ENCODE data around the gene TMEM52. TPM values are rescaled to one million over a fixed set of nuclear protein-coding genes. Genes with fewer than 3 reads are reported as not detected.

Gene TMEM52
- total RNA-seq, 1 donor from 2014 or later, result not detected

DNA sequence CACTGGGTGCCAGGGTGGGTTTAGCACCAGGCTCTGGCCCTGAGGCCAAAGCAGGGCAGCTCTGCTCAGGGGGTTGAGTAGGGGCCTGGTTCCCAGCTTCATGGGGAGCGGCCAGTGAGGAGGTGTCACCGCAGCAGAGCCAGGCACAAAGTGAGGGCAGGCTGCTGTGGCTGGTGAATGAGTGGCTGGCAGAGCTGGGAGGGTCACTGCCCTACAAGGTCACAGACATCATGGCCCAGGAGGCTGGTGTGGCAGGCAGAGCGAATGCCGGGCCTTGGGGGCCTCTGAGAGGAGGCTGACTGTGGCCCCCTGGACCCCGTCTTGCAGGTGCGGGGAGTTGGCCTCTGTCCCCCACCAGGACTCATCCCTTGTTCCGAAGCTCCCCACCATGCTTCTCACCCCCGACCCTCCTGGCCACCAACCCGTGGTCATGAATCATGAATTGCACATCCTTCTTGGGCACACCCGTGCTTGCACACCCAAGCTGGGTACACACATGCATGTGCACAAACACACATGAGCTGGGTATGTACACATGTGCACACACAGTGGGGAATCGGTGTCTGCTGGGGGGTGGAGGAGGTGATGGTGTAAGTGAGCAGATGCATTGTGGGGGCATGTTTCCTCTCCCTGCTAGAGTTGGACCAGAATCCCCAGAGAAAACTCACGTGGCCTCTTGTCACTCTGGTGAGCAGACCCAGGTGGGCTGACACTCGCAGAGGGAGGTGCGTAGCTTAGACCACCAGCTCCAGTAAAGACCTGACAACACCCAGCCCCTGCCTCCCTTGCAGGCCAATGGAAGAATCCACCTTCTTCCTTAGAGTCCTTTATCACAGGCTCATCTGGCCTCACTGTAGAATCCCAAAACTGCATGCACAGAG is 23.4 kb downstream of the TMEM52 start:
- Mint-ChIP-seq H3K4me1 (ENCODE audit: unreplicated experiment) (peaks cover 16% of the 10 kb centered on the region), H3K9me3 (ENCODE audit: unreplicated experiment) (no peaks in the 10 kb centered on the region), H3K4me3 (ENCODE audit: unreplicated experiment) (no peak overlapping the region), H3K27me3 (ENCODE audit: unreplicated experiment) (no peaks in the 10 kb centered on the region), H3K36me3 (ENCODE audit: unreplicated experiment) (no peaks in the 10 kb centered on the region), H3K27ac (ENCODE audit: unreplicated experiment) (no peak overlapping the region)
- TF ChIP-seq, protein P1, sequence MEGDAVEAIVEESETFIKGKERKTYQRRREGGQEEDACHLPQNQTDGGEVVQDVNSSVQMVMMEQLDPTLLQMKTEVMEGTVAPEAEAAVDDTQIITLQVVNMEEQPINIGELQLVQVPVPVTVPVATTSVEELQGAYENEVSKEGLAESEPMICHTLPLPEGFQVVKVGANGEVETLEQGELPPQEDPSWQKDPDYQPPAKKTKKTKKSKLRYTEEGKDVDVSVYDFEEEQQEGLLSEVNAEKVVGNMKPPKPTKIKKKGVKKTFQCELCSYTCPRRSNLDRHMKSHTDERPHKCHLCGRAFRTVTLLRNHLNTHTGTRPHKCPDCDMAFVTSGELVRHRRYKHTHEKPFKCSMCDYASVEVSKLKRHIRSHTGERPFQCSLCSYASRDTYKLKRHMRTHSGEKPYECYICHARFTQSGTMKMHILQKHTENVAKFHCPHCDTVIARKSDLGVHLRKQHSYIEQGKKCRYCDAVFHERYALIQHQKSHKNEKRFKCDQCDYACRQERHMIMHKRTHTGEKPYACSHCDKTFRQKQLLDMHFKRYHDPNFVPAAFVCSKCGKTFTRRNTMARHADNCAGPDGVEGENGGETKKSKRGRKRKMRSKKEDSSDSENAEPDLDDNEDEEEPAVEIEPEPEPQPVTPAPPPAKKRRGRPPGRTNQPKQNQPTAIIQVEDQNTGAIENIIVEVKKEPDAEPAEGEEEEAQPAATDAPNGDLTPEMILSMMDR (IDR thresholded peaks at IDR 0.05), result no peak
- DNase-seq (ENCODE audit: extremely low spot score, unreplicated experiment), result no peak

DNA sequence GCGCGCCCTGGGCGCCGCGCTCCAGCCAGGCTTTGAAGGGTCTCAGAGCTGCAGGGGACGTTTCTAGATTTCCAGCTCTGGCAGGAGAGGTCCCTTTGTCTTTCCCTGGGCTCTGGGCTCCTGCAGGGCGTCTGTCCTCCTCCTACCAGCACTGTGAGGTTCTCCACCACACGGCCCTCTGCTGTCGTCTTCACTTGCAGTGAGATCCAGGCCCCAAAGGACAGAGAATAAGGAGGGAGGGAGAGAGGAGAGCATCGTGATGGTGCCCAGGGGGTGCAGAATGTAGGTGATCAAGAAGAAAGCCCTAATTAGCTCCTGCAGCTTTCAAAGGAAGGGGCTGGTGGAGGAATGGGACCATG is 24.0 kb downstream of the TMEM52 start:
- H3K4me3 Mint-ChIP-seq (ENCODE audit: unreplicated experiment), result no peak overlapping the region
- DNase-seq (ENCODE audit: extremely low spot score, unreplicated experiment), result no peak
- no peaks in the 10 kb centered on the region for H3K9me3 Mint-ChIP-seq (ENCODE audit: unreplicated experiment)
- peaks cover 16% of the 10 kb centered on the region for H3K4me1 Mint-ChIP-seq (ENCODE audit: unreplicated experiment)
- no peaks in the 10 kb centered on the region for H3K27me3 Mint-ChIP-seq (ENCODE audit: unreplicated experiment)
- no peak overlapping the region for H3K27ac Mint-ChIP-seq (ENCODE audit: unreplicated experiment)
- no peaks in the 10 kb centered on the region for H3K36me3 Mint-ChIP-seq (ENCODE audit: unreplicated experiment)
- TF ChIP-seq, protein P1 (IDR thresholded peaks at IDR 0.05), result no peak

DNA sequence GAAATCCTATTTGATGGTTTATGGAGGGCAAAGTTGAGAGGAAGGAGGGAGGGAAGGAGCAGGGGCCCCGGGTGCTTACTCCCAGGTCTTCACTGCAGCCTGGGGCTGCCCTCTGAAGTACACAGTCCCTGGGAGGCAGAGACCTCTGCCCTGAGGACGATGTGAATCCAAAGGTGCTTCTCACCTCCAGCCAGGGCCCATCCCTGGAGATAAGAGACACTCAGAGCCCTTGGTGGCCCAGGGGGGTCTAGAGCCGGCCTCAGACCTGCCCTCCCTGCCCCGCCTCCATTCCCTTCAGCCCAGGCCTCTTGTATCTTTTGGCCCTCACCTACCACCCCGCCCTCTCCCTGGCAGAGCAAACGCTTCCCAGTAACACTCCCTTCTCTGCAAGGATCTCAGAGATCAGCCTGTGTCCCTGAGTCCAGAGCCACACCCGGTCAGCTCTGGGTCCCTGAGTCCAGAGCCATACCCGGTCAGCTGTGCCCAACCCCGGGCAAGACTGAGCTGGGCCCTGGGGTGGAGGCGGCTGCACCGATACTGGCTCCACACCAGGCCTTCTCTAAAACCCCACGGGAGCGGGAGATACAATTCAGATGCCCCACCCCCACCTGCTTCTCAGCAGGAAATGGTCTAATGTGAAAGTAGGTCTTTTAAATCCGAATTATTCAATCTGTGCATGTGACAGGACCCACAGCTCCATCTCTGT is 24.6 kb downstream of the TMEM52 start:
- H3K4me3 Mint-ChIP-seq (ENCODE audit: unreplicated experiment), result no peak overlapping the region
- TF ChIP-seq, protein P1 (IDR thresholded peaks at IDR 0.05), result no peak
- no peak for DNase-seq (ENCODE audit: extremely low spot score, unreplicated experiment)
- no peaks in the 10 kb centered on the region for H3K27me3 Mint-ChIP-seq (ENCODE audit: unreplicated experiment)
- no peaks in the 10 kb centered on the region for H3K9me3 Mint-ChIP-seq (ENCODE audit: unreplicated experiment)
- H3K27ac Mint-ChIP-seq (ENCODE audit: unreplicated experiment), result no peak overlapping the region
- peaks cover 16% of the 10 kb centered on the region for H3K4me1 Mint-ChIP-seq (ENCODE audit: unreplicated experiment)
- H3K36me3 Mint-ChIP-seq (ENCODE audit: unreplicated experiment), result no peaks in the 10 kb centered on the region

DNA sequence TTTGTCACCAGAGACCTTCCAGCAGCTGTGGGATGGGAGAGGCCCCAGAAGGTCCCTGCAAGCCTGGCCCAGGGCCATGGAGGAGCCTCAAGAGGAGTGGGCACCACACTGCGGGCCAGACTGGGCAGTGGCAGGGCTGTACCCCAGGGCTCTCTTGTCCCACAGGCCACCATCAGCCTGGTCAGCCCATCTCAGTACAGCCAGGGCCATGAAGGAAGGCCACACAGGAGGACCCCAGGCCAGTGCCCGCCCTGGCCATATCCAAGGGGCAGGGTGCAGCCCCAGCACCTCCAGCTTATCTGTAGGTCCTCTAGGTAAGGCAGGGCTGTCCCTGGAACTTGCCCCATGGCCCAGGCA is 25.1 kb downstream of the TMEM52 start:
- H3K4me1 Mint-ChIP-seq (ENCODE audit: unreplicated experiment), result peaks cover 21% of the 10 kb centered on the region
- no peak overlapping the region for H3K4me3 Mint-ChIP-seq (ENCODE audit: unreplicated experiment)
- no peaks in the 10 kb centered on the region for H3K27me3 Mint-ChIP-seq (ENCODE audit: unreplicated experiment)
- TF ChIP-seq, protein P1 (IDR thresholded peaks at IDR 0.05), result no peak
- no peaks in the 10 kb centered on the region for H3K36me3 Mint-ChIP-seq (ENCODE audit: unreplicated experiment)
- no peaks in the 10 kb centered on the region for H3K9me3 Mint-ChIP-seq (ENCODE audit: unreplicated experiment)
- no peak for DNase-seq (ENCODE audit: extremely low spot score, unreplicated experiment)
- no peak overlapping the region for H3K27ac Mint-ChIP-seq (ENCODE audit: unreplicated experiment)

DNA sequence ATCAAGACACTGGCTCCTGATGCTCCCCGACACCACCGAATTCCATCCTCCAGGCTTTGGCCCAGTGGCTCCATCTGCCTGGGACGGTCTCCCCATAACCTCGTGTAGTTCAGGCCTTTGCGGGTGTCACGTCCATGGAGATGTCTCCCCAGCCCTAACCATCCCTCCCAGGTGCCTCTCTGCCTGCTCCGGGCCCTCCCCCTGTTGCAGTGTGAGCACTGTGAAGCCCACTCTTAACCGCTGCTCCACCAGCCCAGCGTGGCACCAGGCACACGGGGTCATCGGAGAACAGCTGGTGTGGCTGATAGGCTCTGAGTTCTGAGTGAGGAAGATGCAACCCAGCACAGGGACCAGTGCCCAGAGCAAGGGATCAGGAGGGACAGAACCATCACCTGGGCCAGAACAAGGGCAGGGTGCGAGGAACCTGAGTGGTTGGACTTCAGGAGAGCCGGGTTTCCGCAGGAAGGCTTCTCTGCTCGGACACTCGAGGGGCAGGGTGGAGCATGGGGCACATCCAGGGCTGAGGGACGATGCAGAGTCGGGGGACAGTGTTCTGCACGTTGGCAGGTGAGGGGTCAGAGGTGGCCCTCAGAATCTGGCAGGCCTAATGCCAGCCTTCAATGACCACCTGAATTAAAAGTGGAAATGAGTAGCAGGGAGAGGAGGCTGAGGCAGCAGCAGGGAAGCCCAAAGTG is 25.6 kb downstream of the TMEM52 start:
- no peak overlapping the region for H3K27ac Mint-ChIP-seq (ENCODE audit: unreplicated experiment)
- DNase-seq (ENCODE audit: extremely low spot score, unreplicated experiment), result no peak
- TF ChIP-seq, protein P1 (IDR thresholded peaks at IDR 0.05), result no peak
- peaks cover 26% of the 10 kb centered on the region for H3K4me1 Mint-ChIP-seq (ENCODE audit: unreplicated experiment)
- no peaks in the 10 kb centered on the region for H3K9me3 Mint-ChIP-seq (ENCODE audit: unreplicated experiment)
- H3K27me3 Mint-ChIP-seq (ENCODE audit: unreplicated experiment), result no peaks in the 10 kb centered on the region
- no peaks in the 10 kb centered on the region for H3K36me3 Mint-ChIP-seq (ENCODE audit: unreplicated experiment)
- H3K4me3 Mint-ChIP-seq (ENCODE audit: unreplicated experiment), result peak overlapping the region; percentile 26

Data from osteocyte (in vitro differentiated cells).